ENCODE measurements around the gene IFNAR2. TPM values are rescaled to one million over a fixed set of nuclear protein-coding genes. Genes with fewer than 3 reads are reported as not detected.

IFNAR2 gene
- total RNA-seq (2014; rRNA removed; shearing (Covaris generic)): 1.2 and 1.6 TPM in 2 replicates

DNA sequence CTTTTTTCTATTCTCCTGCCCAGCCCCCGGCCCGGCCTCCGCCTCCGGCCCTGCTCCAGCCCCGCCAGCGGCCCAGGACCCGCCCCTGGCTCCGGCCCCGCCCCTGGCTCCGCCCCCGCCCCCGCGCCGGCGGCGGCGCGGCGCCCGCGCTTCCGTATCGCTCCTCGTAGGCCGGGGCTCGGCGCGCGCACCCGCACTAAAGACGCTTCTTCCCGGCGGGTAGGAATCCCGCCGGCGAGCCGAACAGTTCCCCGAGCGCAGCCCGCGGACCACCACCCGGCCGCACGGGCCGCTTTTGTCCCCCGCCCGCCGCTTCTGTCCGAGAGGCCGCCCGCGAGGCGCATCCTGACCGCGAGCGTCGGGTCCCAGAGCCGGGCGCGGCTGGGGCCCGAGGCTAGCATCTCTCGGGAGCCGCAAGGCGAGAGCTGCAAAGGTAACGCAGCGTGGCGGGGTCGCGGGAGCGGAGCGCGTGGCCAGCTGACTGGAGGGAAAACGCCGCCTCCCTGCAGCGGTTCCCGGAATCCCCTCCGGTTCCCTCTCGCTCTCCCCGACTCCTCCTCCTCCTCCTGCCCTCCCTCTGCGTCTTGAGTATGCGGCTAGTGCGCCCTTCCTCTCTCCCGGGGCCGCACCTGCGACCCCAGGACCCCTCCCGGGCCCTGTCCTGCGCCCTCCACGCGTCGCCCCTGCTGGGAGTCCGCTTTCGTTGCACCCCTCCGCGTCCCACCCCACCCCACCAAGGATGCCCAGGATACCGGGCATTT lies at the start of gene IFNAR2:
Gene IFNAR2, plus strand, starts transcription at position 155 of the 761 bp plus-strand sequence. CDS start 11,985 bp downstream, outside the sequence.
- DNase-seq (ENCODE audit: low spot score): peak; percentile 39

DNA sequence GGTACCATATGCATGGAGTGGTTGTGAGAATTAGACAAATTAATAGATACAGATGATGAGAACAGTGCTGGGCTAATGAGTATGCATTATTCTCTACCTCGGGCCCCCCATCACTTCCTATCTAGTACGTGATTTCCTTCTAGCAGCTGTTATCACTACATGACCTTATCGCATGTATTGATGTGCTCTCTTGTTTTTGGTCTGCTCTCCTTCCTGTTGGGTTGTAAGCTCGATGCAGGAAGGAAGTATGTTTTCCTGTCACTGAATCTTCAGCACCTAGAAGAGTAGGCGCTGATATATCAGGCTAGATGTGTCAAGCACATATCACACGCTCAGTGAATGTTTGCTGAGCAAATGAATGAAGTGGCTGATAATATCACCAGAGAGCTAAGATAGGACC lies 43.9 kb upstream of the IFNAR2 start:
- DNase-seq (ENCODE audit: low spot score): no peak

DNA sequence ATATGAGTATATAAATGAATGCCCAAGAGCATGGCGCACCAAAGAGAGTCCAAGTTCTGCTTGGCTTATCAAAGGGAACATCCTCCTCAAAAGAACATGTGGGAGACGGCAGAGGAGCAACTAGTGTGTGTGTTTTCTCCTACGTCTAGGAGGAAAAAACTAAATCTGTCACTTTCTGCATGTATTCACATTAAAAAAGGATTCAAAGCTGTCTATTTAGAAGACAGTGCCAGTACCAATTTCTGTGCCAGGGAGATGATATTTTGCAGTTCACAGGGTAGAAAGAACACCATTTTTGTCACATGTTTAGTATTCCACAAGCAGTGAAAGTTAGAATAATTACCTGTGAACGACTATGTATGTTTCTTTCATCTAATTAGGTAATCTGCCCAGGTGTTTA lies 42.5 kb upstream of the IFNAR2 start:
- DNase-seq (ENCODE audit: low spot score): no peak

DNA sequence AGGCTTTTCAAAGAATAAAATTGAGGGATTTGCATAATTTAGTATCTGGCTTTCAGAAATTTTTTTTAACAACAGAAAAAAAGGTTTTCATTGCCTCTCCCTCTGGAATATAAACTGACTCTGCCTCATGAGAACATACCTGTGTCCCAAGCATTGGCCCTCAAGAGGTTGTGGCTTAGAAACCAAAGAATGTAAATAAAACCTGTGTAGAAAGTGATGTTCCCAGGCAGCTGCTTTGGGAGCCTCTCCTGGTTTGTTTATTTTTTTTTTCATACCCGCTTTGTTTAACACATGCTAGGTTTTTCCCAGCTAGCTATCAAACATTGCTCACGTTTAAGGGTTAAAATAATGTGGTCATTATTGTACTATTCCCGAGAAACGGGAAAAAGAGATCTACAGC lies 40.5 kb upstream of the IFNAR2 start:
- DNase-seq (ENCODE audit: low spot score): no peak

DNA sequence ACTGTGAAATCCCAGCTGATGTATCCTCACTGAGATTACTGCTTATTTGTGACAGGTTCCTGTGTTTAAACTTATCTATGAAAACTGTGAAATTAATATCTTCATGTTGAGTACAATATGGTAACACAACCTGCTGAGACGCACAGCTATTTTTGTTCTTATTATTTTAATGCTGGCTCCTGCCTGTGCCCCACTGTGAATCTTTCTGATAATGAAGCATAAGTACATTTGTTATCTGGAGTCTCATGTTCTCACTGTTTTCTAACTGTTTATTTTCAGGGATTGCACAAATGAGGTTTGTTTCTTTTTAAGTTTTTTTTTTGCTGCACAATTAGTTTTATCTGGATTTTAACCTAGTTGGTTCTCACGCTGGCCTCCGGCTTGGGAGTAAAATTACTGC lies 39.9 kb upstream of the IFNAR2 start:
- DNase-seq (ENCODE audit: low spot score): no peak

DNA sequence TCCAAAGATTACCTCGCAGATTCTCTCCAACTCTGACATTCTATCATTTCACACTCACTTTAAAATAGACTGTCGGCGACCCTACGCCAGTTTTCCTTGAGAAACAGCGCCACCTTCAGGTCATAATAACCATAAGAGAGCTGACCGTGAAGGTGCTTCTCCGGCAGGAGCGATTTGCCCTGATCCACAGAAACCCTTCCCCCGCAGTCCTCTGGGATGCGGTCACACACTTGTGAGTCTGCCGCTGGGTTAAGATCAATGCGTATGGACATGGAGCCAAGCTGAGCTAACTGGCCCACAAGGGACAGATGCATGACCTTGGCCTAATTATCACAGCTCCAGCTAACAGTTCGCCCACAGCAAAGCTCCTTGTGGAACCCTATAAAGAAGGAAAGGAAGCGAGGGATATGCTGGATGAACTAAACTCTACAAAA lies 32.8 kb upstream of the IFNAR2 start:
- DNase-seq (ENCODE audit: low spot score): peak; percentile 78

DNA sequence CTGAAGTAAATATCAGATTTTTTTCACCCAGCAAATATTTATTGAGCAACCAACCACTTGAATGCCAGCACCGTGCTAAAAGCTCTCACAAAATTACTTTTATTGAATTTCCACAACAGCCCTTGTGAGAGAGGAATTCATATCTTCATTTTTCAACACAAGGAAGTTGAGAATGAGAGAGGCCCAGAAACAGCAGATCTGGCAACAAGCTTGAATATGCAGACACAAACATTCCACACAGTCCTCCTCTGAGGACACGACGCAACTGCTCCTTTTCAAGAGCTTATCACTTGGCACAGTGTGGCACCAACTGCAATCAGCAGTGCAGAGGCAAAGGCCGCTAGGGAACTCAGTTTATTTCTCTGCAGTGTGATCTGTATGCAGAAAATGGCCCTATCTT lies 32.2 kb upstream of the IFNAR2 start:
- no peak for DNase-seq (ENCODE audit: low spot score)

DNA sequence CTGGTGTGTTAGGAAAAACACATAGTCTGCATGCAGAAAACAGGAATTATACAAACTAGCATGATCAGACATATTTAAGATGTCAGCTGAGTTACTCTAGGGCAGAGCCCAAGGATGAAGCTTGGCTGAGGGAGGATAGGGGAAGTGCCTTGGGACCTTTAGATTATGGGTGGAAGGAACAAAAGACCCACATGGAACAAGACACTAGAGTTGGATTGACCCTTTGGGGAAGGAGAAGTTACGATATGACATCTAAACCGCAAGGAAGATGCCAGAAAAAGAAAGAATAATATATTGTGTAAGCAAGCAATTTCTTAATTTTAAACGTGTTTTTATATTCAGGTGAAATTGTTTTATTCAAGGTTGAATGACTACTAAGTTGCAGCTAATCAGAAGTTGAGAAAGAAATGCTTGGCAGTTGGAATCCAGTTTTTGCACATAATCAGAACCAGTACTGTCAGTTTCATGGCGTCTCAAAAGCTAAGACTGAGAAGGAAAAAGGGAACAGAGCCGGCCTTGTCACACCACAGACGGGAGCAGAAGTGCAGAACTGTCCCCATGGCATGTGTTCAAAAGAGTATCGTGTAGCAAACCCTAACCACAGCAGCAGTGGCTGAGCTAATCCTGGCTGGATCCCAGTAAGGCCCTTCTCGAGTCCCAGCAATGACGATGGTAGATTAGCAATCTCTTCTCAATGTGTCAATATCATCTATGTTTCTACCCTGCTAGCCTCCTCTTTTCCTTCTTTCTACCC lies 31.2 kb upstream of the IFNAR2 start:
- DNase-seq (ENCODE audit: low spot score): no peak

DNA sequence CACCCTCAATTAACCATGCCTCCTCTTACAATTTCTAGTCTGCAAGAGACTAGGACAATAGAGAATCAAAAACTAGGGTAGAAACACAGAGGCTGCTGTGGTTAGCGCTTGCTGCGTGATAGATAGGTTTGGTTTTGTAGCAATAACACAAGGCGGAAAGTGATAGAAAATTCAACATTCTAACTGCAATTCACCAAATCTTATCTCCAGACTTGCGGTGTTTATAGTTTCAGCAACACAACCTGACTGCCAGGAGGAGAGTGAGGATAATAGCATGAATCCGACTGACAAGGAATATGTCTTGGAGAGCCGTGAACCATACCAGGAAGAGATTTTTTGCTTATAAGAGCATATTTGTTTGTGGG lies 30.7 kb upstream of the IFNAR2 start:
- no peak for DNase-seq (ENCODE audit: low spot score)

DNA sequence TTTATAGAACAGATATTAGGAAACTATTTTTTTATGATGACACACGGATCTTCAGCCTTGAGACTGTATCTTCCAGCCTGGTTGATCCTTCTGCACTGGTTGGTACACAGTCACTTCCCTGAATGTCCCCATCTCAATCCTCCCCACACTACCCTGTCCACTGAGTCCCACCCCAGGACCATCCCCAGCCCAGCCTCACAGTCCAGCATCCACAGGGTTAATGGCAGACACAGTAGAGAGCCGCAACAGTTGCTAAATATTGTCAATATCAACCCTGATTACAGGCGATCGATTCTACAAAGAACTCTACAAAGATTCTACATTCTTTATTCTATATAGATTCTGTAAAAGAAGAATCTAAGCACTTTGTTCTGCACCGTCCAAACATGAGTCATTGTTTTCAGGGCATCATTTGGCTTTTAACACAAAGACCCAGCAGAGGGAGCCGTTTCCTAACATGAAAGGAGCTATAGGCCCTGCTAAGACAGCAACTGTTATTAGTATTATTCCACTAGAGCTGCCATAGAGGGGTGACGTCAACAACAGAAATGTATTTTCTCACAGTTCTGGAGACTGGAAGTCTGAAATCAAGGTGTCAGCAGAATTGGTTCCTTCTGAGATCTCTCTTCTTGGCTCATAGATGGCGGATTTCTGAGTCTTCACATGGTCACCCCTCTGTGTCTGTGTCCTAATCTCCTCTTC lies 30.1 kb upstream of the IFNAR2 start:
- DNase-seq (ENCODE audit: low spot score): peak; percentile 89

DNA sequence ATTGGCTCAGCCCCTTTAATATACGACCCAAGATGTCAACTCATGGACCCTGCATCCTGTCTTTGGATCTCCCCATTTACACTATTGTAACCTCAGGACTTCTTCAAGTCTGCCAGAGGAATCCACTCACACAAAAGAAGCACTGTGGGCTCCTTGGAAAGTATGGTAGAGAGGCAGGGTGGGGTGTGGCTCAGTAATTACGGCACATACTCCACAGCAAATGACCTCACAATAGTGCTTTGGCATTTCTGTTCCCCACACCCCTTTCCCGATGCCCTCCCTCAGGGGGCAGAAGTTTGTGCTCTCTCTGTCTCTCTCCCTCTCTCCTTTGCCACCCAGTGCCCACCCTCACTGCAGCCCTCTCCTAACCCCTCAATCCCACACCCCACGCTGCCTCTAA lies 27.8 kb upstream of the IFNAR2 start:
- no peak for DNase-seq (ENCODE audit: low spot score)

DNA sequence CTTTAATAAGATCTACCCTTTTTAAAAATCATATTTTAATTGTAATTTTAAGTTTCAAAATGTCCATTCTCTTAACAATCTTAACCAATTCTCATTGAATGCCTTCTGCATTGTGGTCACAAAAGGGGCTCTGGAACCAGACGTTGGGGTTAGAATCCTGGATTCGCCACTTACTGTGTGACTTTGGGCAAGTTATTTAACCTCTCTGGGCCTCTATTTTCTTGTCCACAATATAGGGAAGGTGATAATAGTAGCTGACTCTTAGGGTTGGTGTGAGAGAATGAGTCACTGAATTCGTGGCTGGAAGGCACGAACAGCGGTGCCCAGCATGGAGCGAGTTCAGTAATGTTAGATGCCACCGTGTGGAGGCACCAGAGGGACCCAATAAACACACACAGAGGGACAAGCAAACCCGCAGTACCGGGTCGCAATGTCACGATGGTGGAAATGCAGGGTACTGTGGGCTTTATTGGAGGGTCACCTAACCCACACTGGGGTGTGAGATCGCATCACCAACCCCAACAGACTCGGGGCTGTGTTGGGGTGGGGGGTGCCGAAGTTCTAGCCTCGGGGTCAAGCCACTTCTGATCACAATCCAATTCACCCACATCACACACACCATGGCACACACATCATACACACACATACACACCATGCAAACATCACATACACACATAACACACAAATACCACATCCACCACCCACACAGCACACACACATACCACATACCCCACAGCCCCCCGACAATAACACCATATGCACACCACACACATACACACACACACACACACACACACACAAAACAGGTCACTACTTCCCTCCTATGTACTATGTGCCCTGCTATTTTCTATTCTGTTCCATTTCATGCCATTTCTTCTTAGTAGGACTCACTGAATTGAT lies 27.0 kb upstream of the IFNAR2 start:
- no peak for DNase-seq (ENCODE audit: low spot score)

DNA sequence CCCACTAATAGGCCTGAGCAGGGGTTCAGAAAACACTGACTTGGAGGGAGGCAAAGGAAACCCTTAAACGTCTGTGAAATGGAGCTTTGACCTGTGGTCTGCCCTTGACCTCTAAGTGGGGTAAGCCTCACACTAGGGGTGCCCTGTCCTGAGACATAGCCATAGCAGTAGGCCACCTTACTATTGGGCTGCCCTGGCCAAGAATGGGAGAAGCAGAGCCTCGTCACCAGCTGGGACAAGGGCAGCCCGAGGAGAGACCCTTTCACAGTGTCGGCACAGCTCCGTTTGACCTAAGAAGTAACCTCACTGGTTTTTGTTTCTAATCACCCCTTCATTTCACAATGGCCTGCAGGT lies 26.4 kb upstream of the IFNAR2 start:
- DNase-seq (ENCODE audit: low spot score): no peak

DNA sequence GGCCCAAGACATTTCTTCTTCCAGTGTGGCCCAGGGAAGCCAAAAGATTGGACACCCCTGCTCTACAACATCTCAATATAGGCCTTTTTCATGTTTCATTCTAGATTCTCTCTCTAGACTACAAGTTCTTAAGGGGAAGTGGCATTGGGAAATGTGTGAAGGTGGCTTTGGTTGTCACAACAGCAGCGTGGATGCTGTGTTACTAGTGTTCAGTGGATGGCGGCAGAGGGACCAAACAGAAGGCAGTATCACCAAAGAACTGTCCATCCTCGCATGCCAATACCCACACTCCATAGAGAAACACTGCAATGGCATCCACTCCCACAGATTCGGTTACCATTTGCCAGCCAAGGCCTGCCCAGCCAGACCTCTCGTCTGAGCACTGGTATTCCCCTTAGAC lies 24.3 kb upstream of the IFNAR2 start:
- DNase-seq (ENCODE audit: low spot score): no peak

DNA sequence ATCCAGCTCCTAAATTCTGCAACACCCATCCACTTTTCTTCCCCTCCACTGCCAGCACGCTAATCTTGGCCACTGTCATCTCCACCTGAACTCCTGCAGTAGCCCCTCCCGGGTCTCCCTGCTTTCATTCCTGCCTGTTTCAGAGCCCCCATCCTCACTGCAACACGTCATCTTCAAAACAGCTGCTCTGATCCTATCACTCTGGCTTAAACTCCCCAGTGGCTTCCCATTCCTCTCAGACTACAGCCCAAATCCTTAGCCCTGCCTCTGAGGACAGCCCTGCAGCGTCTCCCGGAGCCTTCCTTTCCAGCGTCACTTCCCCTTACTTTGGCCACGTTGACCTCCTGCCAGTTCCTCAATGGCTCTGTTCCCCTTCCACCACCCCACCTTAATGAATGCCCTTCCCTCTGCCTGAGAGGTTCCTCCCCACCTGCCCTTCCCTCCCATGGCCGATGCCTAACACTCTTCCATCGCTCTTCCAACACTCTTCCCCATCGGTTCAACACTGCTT lies 22.9 kb upstream of the IFNAR2 start:
- no peak for DNase-seq (ENCODE audit: low spot score)

DNA sequence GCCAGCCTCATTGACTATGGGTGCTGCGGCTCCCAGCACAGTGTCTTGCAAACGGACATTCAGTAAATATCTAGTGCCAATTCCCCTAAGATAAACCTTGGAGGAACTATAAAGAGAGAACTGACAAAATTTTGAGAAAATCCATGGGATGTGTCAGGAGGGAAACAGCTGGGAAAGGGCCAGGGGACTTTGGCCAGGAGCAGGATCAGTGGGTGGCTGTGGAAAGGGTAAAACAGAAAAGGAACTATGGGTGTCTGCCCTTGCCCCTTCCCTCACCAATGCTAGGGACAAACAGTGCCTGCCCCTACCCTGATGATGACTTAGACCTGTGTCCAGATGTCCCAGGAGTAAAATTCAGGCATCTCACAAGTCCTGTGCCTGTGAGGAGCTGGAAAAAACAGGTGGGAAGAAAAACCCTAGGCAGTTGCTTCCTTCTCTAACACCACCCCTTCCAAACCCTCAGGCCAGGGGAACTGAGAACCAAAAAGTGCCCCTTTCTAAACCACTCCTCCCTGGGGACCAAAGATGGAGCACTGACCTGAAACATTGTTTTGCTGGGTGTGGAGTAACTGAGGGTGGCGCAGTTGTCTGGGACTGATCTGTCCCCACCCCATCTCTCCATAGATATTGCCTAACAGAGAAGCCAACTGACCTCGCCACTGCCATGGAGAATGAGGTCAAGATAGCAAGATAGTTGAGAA lies 22.1 kb upstream of the IFNAR2 start:
- DNase-seq (ENCODE audit: low spot score): no peak

DNA sequence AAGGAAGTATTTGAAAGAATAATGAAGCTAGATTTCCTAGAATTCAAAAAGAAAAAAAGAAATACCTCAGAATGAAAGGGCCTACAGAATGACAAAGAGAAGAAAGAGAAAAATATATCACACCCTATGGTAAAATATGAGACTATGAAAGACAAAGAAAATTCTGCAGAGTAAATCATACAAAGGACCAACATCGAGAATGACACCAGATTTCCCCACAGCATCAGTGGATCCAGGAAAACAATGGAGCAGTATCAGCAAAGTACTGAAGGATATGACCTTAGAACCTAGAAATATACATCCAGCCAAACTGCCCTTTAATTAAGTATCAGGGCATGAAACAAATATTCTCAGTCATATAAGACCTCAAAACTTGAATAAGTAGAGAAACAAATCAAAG lies 21.2 kb upstream of the IFNAR2 start:
- DNase-seq (ENCODE audit: low spot score): no peak

DNA sequence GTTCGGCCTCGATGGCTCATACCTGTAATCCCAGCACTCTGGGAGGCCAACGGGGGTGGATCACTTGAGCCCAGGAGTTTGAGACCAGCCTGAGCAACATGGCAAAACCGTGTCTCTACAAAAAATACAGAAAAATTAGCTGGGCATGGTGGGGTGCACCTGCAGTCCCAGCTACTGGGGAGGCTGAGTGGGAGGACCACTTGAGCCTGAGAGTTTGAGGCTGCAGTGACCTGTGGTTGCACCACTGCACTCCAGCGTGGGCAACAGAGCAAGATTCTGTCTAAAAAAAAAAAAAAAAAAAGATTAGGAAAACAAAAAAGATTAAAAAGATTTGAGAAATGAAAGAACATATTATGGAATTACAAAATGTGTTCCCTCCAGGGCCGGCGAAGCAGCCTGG lies 18.4 kb upstream of the IFNAR2 start:
- DNase-seq (ENCODE audit: low spot score): no peak

DNA sequence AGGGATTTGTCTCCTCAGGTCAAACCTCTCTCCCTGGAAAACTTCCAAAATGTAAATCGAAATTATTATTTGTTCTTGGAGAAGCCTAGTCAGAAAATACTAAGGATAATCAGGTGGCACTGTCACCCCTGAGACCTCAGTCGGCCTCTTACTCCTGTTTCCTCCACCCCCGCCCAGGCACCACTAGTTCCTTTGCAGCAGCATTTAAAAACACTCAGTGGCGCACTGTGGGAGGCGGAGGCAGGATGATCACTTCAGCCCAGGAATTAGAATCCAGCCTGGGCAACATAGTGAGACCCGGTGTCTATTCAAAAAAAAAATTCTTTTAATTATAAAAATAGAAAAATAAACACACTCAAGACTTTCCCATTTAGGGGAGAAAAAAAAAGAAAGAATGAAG lies 18.0 kb upstream of the IFNAR2 start:
- no peak for DNase-seq (ENCODE audit: low spot score)

DNA sequence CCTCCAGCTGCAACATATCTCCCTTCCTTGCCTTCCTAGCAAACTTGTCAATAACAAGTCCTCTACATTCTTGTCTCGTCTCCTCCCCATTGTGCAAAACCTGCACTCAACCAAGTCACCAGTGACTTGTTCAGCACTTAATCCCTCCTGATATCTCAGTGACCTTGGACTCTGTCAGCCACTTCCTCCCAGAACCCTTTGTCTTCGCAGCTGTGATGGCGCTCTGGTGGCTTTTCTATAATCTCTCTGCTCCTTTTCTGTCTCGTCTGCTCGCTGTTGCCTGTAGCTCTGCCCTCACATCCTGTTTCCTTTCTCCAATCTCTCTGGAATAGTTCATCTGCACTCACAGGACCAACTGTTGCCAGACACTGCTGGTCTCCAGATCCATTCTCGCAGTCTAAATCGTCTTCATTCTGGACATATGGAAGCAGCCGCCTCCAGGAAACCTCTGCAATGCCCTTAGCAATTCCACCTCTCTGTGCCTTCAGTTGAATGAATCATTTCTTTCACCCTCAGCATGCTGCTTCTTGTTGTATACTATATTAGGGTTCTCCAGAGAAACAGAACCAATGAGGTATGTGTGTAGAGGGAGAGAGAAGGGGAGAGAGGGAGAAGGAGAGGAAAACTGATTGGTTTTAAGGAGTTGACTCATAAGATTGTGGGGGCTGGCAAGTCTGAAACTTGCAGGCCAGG lies 17.4 kb upstream of the IFNAR2 start:
- no peak for DNase-seq (ENCODE audit: low spot score)

Data from HT-29 (cell line).